Hair follicle dermal papilla cell (primary cell): Measurements from ENCODE around the gene YWHAE. TPM values are rescaled to one million over a fixed set of nuclear protein-coding genes. Genes with fewer than 3 reads are reported as not detected.

ENCODE experiments used
- small RNA-seq: library from RNA; depleted of rRNA; stranded (forward); fragments of <200 nt; gene quantifications from one replicate; pipeline ENCODE3, GENCODE V24; 2012
- total RNA-seq: library from RNA; depleted of rRNA; stranded (reverse); fragments of >200 nt; gene quantifications from 2 replicates; pipeline ENCODE4 v1.2.3, GENCODE V29; 2012

Gene YWHAE
- total RNA-seq: 434 and 439 TPM in 2 replicates

DNA sequence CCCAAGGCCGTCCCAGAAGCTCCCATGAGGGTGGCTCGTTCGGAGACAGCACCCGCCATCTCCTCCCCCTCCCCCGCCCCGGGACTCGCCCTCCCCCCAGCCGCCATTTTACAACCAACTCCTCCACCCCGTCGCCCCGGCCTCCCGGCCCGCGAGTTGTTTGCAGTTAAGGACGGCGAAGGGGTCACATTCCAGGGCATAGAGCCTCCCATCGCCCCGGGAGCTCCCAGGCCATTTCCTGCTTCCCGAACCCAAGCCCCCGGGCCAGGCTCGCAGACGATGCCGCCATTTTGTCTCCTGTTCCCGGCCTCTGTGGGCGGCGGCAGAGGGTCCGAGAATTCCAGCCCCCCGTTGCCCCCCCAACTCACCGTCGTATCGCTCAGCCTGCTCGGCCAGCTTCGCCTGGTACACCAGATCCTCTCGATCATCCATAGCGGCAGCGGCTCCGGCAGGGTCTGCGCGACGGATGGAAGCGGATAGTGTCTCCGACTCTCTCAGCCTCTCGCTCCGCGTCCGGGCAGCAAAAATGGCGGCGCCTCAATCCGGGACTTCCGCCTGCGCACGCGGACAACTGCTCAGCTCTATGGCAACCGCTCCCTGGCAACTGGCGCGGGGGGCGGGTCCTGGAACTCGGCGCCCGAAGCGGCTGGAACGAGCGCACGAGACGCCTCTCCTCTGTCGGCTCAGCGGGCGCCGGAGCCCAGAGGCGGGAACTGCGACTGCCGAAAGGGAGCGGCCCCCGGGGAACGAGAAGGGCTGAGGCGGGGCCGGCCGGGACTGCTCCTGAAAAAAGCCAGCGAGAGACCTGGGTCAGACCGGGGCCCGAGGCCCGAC, at the start of gene YWHAE:
TSS of gene YWHAE (minus strand) at position 544 of the 834 bp plus-strand sequence. CDS start at position 432, 112 bp downstream.

Small RNA genes lying within 50 kb of the gene (small RNA-seq; reads per million reads assigned to genes)
- gene AC032044.2: not detected

Other genes with a start within 250 kb of the YWHAE start
- gene ABR, start 220.2 kb downstream of the YWHAE start, total RNA-seq: 82.5 and 87.1 TPM in 2 replicates
- gene BHLHA9, start 129.8 kb downstream of the YWHAE start, total RNA-seq: not detected in 2 replicates
- gene TRARG1, start 120.6 kb downstream of the YWHAE start, total RNA-seq: not detected in 2 replicates
- gene CRK, start 56.0 kb upstream of the YWHAE start, total RNA-seq: 100 and 125 TPM in 2 replicates
- gene MYO1C, start 92.5 kb upstream of the YWHAE start, total RNA-seq: 335 and 338 TPM in 2 replicates
- 50.2 and 55.8 TPM in 2 replicates for gene INPP5K, start 116.4 kb upstream of the YWHAE start, total RNA-seq
- gene PITPNA, start 162.6 kb upstream of the YWHAE start, total RNA-seq: 23.2 and 25.6 TPM in 2 replicates
- 6.0 and 8.5 TPM in 2 replicates for gene SLC43A2, start 228.6 kb upstream of the YWHAE start, total RNA-seq
- gene SCARF1, start 245.5 kb upstream of the YWHAE start, total RNA-seq: 0.49 and 0.61 TPM in 2 replicates
- gene RILP, start 249.6 kb upstream of the YWHAE start, total RNA-seq: 3.7 and 6.3 TPM in 2 replicates